Measurements from ENCODE around the gene VSTM1.

Gene VSTM1

DNA sequence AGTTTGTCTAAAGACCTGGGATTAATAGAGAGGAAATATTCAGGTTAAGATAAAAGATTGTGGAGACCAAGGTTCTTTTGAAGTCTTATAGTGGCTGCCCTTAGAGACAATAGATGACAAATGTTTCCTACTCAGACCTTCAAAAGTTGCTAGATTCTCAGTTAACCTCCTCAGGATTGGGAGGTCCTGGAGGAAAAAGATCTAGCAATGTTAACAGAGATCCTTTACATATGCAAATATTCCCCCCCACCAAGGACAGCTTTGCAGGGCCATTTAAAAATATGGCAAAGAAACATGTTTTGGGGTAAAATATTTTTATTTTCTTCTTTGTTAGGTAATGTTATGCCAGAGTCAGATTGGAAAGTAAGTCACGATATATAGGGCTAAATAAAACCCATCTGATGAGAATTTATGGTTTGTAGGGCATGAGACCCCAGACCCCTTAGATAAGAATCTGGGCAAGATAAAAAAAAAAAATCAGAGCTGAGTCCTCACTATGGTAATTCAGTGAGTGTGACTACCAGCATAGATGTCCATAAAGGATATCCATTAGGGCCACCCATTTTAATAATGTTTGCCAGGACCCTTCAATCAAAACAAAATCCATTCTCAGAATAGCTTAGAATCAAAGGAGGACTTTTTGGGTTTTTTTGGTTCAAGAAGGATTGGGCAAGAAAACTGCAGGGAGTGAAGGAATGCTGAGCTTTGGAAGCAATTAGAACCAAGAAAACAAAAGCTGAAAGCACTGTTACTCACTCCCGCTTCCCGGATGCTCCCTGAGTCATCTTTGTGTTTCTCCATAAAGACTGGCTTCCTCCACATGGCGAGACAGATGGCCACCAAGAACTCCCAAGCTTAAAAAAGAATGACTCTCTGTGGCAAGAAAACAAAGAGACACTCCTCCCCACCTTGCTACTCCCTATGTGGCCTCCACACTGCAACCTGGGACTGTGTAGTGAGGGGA lies 28.2 kb downstream of the VSTM1 start:
- ATAC-seq (ENCODE audit: insufficient read depth, low read depth) (no peak), DNase-seq (no peak)
- TF ChIP-seq CTCF (IDR thresholded peaks at IDR 0.05; ENCODE audit: borderline replicate concordance, extremely low read depth, low read length, poor library complexity, severe bottlenecking): no peak
- no peak for TF ChIP-seq EZH2 (IDR thresholded peaks at IDR 0.05; ENCODE audit: borderline replicate concordance, low read depth, low read length, severe bottlenecking)
- H3K9me3 ChIP-seq (ENCODE audit: insufficient read depth, low read length, severe bottlenecking): no peaks in the 10 kb centered on the region
- H3K27ac ChIP-seq (ENCODE audit: low read length): no peak overlapping the region
- H4K20me1 ChIP-seq (ENCODE audit: insufficient read depth, low read length): no peaks in the 10 kb centered on the region
- no peaks in the 10 kb centered on the region for H3K36me3 ChIP-seq (ENCODE audit: insufficient read depth, low read length)
- no peaks in the 10 kb centered on the region for H3K4me1 ChIP-seq (ENCODE audit: insufficient read depth, low read length)
- no peak overlapping the region for H3K4me2 ChIP-seq (ENCODE audit: insufficient read depth, low read length)
- H2AFZ ChIP-seq (ENCODE audit: low read depth, low read length): no peak overlapping the region
- no peak overlapping the region for H3K9ac ChIP-seq (ENCODE audit: low read depth, low read length)
- no peaks in the 10 kb centered on the region for H3K79me2 ChIP-seq (ENCODE audit: insufficient read depth, low read length)
- H3K4me3 ChIP-seq (ENCODE audit: low read depth in 1 of 2, low read length in 2 of 2): no peak overlapping the region
- no peaks in the 10 kb centered on the region for H3K27me3 ChIP-seq (ENCODE audit: insufficient read depth, low read length, poor library complexity)

DNA sequence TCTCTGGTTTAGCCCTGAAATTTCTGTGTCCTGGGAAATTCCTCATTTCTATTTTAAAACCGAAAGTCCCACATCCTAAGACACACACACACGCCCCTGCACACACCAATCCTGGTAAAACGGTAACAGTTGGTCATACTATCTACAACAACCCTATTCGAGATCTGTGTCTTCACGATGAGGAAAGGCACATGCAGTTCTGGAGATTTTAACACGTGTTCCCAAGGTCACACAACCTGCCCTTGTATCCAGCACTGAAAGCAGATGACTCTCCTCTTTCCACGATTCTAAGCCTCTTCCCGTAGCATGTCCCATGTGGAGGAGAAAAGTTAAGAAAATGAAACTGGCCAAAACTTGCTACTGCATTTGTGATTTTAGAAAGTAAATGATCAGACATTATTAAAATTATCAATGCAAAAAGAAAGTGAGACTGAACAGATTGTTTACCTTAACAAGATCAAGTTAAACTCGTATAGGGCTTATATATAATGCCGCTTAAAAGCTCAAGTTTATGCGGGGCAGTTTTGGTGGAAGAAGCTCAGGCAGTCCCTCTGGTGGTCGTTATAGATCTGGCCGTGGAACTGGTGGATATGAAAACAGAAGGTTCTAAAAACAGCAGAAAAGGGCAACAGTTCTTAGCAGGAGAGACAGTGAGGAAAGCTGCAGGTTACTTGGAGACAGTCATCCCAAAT lies 32.7 kb downstream of the VSTM1 start:
- no peaks in the 10 kb centered on the region for H3K9me3 ChIP-seq (ENCODE audit: insufficient read depth, low read length, severe bottlenecking)
- H3K4me3 ChIP-seq (ENCODE audit: low read depth in 1 of 2, low read length in 2 of 2): no peak overlapping the region
- H3K27me3 ChIP-seq (ENCODE audit: insufficient read depth, low read length, poor library complexity): no peaks in the 10 kb centered on the region
- TF ChIP-seq CTCF (IDR thresholded peaks at IDR 0.05; ENCODE audit: borderline replicate concordance, extremely low read depth, low read length, poor library complexity, severe bottlenecking) (peak; percentile 31), EZH2 (IDR thresholded peaks at IDR 0.05; ENCODE audit: borderline replicate concordance, low read depth, low read length, severe bottlenecking) (no peak)
- no peak overlapping the region for H3K4me2 ChIP-seq (ENCODE audit: insufficient read depth, low read length)
- H3K4me1 ChIP-seq (ENCODE audit: insufficient read depth, low read length): no peaks in the 10 kb centered on the region
- no peaks in the 10 kb centered on the region for H3K36me3 ChIP-seq (ENCODE audit: insufficient read depth, low read length)
- H2AFZ ChIP-seq (ENCODE audit: low read depth, low read length): no peak overlapping the region
- H3K27ac ChIP-seq (ENCODE audit: low read length): no peak overlapping the region
- no peak for ATAC-seq (ENCODE audit: insufficient read depth, low read depth)
- no peak for DNase-seq
- H4K20me1 ChIP-seq (ENCODE audit: insufficient read depth, low read length): no peaks in the 10 kb centered on the region
- H3K9ac ChIP-seq (ENCODE audit: low read depth, low read length): no peak overlapping the region
- H3K79me2 ChIP-seq (ENCODE audit: insufficient read depth, low read length): no peaks in the 10 kb centered on the region

DNA sequence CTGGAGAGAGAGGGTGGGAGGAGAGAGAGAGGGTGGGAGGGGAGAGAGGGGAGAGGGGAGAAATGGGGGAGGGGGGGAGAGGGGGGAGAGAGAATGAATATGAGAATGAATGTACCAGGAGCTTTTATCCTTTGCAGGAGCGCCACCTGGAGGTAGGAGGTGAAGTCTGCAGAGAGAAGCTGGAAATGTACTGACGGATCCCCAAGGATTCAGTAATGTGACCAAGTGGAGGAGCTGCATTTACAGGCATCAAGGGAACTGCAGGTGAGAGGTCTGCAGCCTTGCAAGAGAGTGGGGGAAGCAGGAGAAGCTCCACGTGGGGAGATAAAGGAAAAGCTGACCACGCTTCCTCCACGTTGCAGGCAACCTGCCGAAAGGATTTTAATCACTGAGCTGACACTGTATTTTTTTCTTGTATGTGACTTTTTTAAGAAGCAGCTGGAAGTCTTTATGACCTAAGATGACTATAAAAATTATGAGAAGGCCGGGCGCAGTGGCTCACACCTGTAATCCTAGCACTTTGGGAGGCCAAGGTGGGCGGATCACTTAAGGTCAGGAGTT lies 33.7 kb downstream of the VSTM1 start:
- Histone ChIP-seq H3K4me2 (ENCODE audit: insufficient read depth, low read length) (no peak overlapping the region), H3K4me3 (ENCODE audit: low read depth in 1 of 2, low read length in 2 of 2) (no peak overlapping the region), H3K4me1 (ENCODE audit: insufficient read depth, low read length) (no peaks in the 10 kb centered on the region), H3K27ac (ENCODE audit: low read length) (no peak overlapping the region), H3K27me3 (ENCODE audit: insufficient read depth, low read length, poor library complexity) (no peaks in the 10 kb centered on the region), H3K79me2 (ENCODE audit: insufficient read depth, low read length) (no peaks in the 10 kb centered on the region), H3K36me3 (ENCODE audit: insufficient read depth, low read length) (no peaks in the 10 kb centered on the region), H4K20me1 (ENCODE audit: insufficient read depth, low read length) (no peaks in the 10 kb centered on the region), H2AFZ (ENCODE audit: low read depth, low read length) (no peak overlapping the region), H3K9ac (ENCODE audit: low read depth, low read length) (no peak overlapping the region), H3K9me3 (ENCODE audit: insufficient read depth, low read length, severe bottlenecking) (no peaks in the 10 kb centered on the region)
- TF ChIP-seq CTCF (IDR thresholded peaks at IDR 0.05; ENCODE audit: borderline replicate concordance, extremely low read depth, low read length, poor library complexity, severe bottlenecking) (peak; percentile 84), EZH2 (IDR thresholded peaks at IDR 0.05; ENCODE audit: borderline replicate concordance, low read depth, low read length, severe bottlenecking) (no peak)
- DNase-seq (peak; percentile 63), ATAC-seq (ENCODE audit: insufficient read depth, low read depth) (peak; percentile 47; the same call in 2 of the 3 replicates)

Measured in DND-41 (cell line).